NT2/D1 (cell line): ENCODE data around the gene TOX2.
A peak's percentile ranks its signal among the peaks of the same experiment; 100 is the strongest.

ENCODE experiments used
- DNase-seq: peaks from one replicate; pipeline ENCODE4 v3.0.0-alpha.2; 2011; ENCODE audit warnings: low read depth, low spot score
- H3K27me3 ChIP-seq: 2 replicates; pipeline ENCODE4 v1.6.0; 2011; ENCODE audit warnings: mild to moderate bottlenecking; ENCODE audit not compliant: insufficient read length, insufficient read depth
- H3K36me3 ChIP-seq: 2 replicates; pipeline ENCODE4 v1.6.1; 2011; ENCODE audit warnings: mild to moderate bottlenecking, low read length, mixed read lengths; ENCODE audit not compliant: insufficient read depth, insufficient read length
- H3K4me1 ChIP-seq: 2 replicates; pipeline ENCODE4 v1.5.1; 2011; ENCODE audit not compliant: insufficient read depth, insufficient read length
- H3K4me3 ChIP-seq: 2 replicates; pipeline ENCODE4 v1.5.1; 2011; ENCODE audit warnings: low read depth; ENCODE audit not compliant: insufficient read length
- H3K9ac ChIP-seq: 2 replicates; pipeline ENCODE4 v1.6.0; 2011; ENCODE audit warnings: low read depth; ENCODE audit not compliant: insufficient read length
- H3K9me3 ChIP-seq: 2 replicates; pipeline ENCODE4 v1.5.1; 2011; ENCODE audit warnings: mild to moderate bottlenecking, low read length; ENCODE audit not compliant: insufficient read depth
- SUZ12 ChIP-seq: IDR thresholded peaks from 2 replicates; pipeline ENCODE4 v1.6.1; 2011; ENCODE audit not compliant: insufficient read length, insufficient read depth; ENCODE audit errors: extremely low read depth
- YY1 ChIP-seq: IDR thresholded peaks from 2 replicates; pipeline ENCODE4 v1.6.1; 2011; ENCODE audit not compliant: insufficient read length, insufficient read depth
- ZNF274 ChIP-seq: IDR thresholded peaks from 2 replicates; pipeline ENCODE4 v1.6.1; 2011; ENCODE audit warnings: mild to moderate bottlenecking, low read depth, low read length

TOX2 gene

DNA sequence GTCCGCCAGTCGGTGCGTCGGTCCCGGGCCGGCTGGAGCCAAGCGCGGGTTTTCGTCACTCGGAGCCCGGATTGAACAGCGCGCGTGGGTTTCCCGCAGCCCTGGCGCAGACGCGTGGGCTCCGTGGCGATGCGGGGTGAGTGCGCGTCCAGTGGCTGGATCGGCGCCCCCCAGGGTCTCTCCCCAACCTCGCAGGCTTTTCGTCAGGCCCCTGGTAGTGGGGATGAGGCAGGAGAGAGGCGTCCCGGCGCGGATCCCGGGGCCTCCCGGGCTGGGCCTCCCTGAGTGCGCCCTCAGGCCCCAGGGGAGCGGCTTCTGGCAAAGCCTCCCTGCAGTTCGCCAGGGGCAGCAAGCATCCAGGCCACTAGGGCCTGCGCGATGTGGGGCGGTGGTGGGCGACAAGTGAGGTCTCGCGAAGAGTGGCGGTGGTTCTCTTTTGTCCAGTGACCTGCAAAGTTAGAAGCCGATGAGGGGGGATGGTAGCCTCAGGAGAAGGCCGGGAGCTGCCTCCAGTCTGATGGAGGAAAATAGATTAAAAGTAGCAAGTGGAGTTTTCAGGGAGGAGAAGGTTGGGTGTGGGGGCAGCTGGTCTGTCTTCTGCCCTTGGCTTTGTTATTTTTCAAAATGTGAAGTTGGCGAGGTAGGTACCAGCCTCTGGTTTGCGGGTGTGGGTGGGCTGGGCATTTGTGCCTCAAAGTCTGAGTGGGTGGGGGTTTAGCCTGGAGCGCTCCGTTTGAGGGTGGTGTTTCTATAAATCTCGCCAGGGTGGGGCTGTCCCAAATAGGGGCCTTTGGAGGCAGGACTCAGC lies 1.6 kb downstream of the TOX2 start:
- DNase-seq = no peak
- H3K4me3 ChIP-seq = peak overlapping the region; percentile 65
- no peaks in the 10 kb centered on the region for H3K36me3 ChIP-seq
- H3K4me1 ChIP-seq = peaks cover 19% of the 10 kb centered on the region
- H3K9me3 ChIP-seq = peaks cover 14% of the 10 kb centered on the region
- H3K9ac ChIP-seq = peak overlapping the region; percentile 81
- peaks cover 37% of the 10 kb centered on the region for H3K27me3 ChIP-seq
- TF ChIP-seq SUZ12 (no peak), YY1 (no peak), ZNF274 (no peak)

DNA sequence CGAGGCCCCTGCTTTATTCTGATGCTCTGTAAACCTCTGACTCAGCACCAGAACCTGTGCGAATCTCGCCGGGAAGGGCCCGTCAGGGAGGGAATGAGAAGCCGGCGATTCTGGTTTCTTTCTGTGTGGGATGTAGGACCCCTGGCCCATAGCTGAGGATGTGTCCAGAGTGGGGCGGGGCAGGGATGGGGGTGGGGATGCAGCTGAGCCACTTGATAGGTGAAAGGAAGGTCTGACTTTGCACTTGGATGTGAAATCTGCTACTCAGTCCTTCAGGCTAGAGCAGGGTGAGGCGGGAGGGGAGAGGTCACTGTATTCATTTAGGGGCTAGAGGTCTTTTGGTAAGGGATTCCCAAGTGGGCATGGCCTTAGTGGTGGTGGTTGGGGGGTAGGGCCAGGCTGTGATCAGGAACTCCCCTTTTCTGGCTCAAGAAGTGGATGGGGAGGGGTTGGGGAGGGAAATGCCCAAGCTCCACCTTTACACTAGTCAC lies 2.3 kb downstream of the TOX2 start:
- no peak for TF ChIP-seq SUZ12
- no peak for TF ChIP-seq ZNF274
- no peak for TF ChIP-seq YY1
- Histone ChIP-seq H3K4me3 (no peak overlapping the region), H3K4me1 (peaks cover 19% of the 10 kb centered on the region), H3K36me3 (no peaks in the 10 kb centered on the region), H3K9ac (no peak overlapping the region), H3K27me3 (peaks cover 37% of the 10 kb centered on the region), H3K9me3 (peaks cover 14% of the 10 kb centered on the region)
- no peak for DNase-seq

DNA sequence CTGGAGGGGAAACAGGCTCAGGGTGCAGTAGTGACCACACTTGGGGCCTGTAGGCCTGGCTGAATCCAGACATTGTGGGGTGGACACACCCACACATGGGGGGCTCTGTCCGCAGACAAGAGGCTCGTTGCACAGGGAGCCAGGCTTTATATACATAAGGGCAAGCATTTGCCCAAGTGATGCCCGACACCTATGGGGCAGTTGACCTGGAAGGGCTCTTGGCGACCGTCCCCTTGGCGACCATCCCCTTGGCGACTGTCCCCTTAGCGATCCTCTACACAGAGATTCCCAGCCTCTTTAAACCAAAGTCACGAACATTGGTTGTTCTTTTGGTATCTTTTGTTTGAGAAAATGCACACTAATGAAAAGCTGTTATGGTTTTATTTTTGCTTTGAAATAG lies 2.7 kb downstream of the TOX2 start:
- no peak overlapping the region for H3K9ac ChIP-seq
- TF ChIP-seq YY1 = no peak
- no peak for TF ChIP-seq SUZ12
- TF ChIP-seq ZNF274 = no peak
- H3K27me3 ChIP-seq = peaks cover 37% of the 10 kb centered on the region
- peaks cover 10% of the 10 kb centered on the region for H3K9me3 ChIP-seq
- no peak overlapping the region for H3K4me3 ChIP-seq
- peaks cover 19% of the 10 kb centered on the region for H3K4me1 ChIP-seq
- H3K36me3 ChIP-seq = no peaks in the 10 kb centered on the region
- DNase-seq = no peak

- no peaks in the 10 kb centered on the region for H3K36me3 ChIP-seq
- no peaks in the 10 kb centered on the region for H3K9me3 ChIP-seq
- peaks cover 19% of the 10 kb centered on the region for H3K4me1 ChIP-seq
- H3K4me3 ChIP-seq = no peak overlapping the region
- no peak for DNase-seq
- peaks cover 30% of the 10 kb centered on the region for H3K27me3 ChIP-seq
- no peak overlapping the region for H3K9ac ChIP-seq
- TF ChIP-seq ZNF274 (no peak), SUZ12 (no peak), YY1 (no peak)
Measured at GRCh38 chr20:43919686-43920403, 5.2 kb downstream of the TOX2 start.

GRCh38 chr20:43920797-43921196 lies 6.1 kb downstream of the TOX2 start:
- H3K4me3 ChIP-seq = no peak overlapping the region
- no peaks in the 10 kb centered on the region for H3K36me3 ChIP-seq
- no peak for TF ChIP-seq SUZ12
- TF ChIP-seq ZNF274 = no peak
- TF ChIP-seq YY1 = no peak
- no peaks in the 10 kb centered on the region for H3K9me3 ChIP-seq
- no peak for DNase-seq
- no peak overlapping the region for H3K9ac ChIP-seq
- peaks cover 19% of the 10 kb centered on the region for H3K4me1 ChIP-seq
- H3K27me3 ChIP-seq = peaks cover 20% of the 10 kb centered on the region

DNA sequence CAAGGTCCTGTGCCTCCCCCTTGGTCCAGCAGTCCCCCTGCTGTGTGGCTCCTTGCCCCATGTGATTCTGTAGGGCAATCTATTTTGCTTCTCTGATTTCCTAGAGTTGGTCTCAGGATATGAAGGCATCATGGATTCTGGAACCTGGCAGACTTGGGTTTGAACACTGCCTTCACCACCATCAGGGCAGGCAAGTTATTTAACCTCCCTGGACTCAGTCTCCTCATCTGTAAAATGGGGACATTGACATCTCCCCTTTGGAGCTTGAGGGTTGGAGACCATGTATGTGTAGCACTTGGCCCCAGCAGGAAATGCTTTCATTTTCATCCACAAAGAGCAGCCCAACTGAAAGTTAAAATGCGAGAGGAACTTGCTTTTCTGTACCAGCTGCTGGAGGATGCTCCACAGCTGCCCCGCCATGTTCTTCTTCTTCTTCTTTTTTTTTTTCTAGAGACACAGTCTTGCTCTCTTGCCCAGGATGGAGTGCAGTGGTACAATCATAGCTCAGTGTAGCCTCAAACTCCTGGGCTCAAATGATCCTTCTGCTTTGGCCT lies 6.7 kb downstream of the TOX2 start:
- no peak overlapping the region for H3K9ac ChIP-seq
- TF ChIP-seq SUZ12 = no peak
- no peak for TF ChIP-seq ZNF274
- TF ChIP-seq YY1 = no peak
- no peaks in the 10 kb centered on the region for H3K9me3 ChIP-seq
- no peaks in the 10 kb centered on the region for H3K36me3 ChIP-seq
- H3K27me3 ChIP-seq = peaks cover 15% of the 10 kb centered on the region
- DNase-seq = no peak
- H3K4me1 ChIP-seq = peaks cover 15% of the 10 kb centered on the region
- H3K4me3 ChIP-seq = no peak overlapping the region

- no peaks in the 10 kb centered on the region for H3K9me3 ChIP-seq
- DNase-seq = no peak
- no peak overlapping the region for H3K9ac ChIP-seq
- peaks cover 9% of the 10 kb centered on the region for H3K4me1 ChIP-seq
- H3K36me3 ChIP-seq = no peaks in the 10 kb centered on the region
- H3K27me3 ChIP-seq = peaks cover 4% of the 10 kb centered on the region
- TF ChIP-seq YY1 (no peak), ZNF274 (no peak), SUZ12 (no peak)
- H3K4me3 ChIP-seq = no peak overlapping the region
Measured at GRCh38 chr20:43922614-43923013, 8.0 kb downstream of the TOX2 start.
